Lower lobe of right lung (tissue), 2 donors: ENCODE data around the gene FAM240A. TPM values are rescaled to one million over a fixed set of nuclear protein-coding genes. Genes with fewer than 3 reads are reported as not detected.

ENCODE experiments used
- ATAC-seq, 2 donors: fragments of 200-7000 bp; cut with Tn5 transposase; one replicate each; pipeline ENCODE4 v1.9.1; 2020 to 2022; ENCODE audit warnings: mild to moderate bottlenecking in 2 of 2, moderate library complexity in 2 of 2
- DNase-seq: peaks from one replicate; pipeline ENCODE4 v3.0.0-alpha.2; 2020
- H3K27ac ChIP-seq: fragments of 200-600 bp; one replicate; pipeline ENCODE4 v1.8.0; 2022
- H3K27me3 ChIP-seq: fragments of 200-600 bp; one replicate; pipeline ENCODE4 v1.8.0; 2022; ENCODE audit warnings: low read depth
- H3K36me3 ChIP-seq: fragments of 200-600 bp; one replicate; pipeline ENCODE4 v1.8.0; 2022; ENCODE audit warnings: mild to moderate bottlenecking
- H3K4me1 ChIP-seq: fragments of 200-600 bp; one replicate; pipeline ENCODE4 v1.8.0; 2022
- H3K4me3 ChIP-seq: fragments of 200-600 bp; one replicate; pipeline ENCODE4 v1.8.0; 2022; ENCODE audit warnings: mild to moderate bottlenecking
- H3K9me3 ChIP-seq: fragments of 200-600 bp; one replicate; pipeline ENCODE4 v1.8.0; 2022
- intact Hi-C: fragments of 100-400 bp; cut with DNase I; formaldehyde crosslinking; loops from one replicate; pipeline ENCODE4 v1.11.0; 2022
- total RNA-seq: library from RNA; stranded (reverse); fragmentation: NEBNext Ultra II Directional; extraction: Animal tissue kit (Norgen Biotek cat#: 25700); gene quantifications from one replicate; pipeline ENCODE4 v1.2.1, GENCODE V29; 2021
- TF ChIP-seq, protein P1 (sequence below): fragments of 200-600 bp; IDR thresholded peaks from one replicate; pipeline ENCODE4 v1.8.0; 2022; ENCODE audit warnings: antibody characterized with exemption, mild to moderate bottlenecking
- donor health status: DM: no; HTN: yes; CAD: no; lungs with severe emphysema.

The FAM240A gene
- total RNA-seq, 1 donor from 2014 or later: not detected

- TF ChIP-seq, protein P1, sequence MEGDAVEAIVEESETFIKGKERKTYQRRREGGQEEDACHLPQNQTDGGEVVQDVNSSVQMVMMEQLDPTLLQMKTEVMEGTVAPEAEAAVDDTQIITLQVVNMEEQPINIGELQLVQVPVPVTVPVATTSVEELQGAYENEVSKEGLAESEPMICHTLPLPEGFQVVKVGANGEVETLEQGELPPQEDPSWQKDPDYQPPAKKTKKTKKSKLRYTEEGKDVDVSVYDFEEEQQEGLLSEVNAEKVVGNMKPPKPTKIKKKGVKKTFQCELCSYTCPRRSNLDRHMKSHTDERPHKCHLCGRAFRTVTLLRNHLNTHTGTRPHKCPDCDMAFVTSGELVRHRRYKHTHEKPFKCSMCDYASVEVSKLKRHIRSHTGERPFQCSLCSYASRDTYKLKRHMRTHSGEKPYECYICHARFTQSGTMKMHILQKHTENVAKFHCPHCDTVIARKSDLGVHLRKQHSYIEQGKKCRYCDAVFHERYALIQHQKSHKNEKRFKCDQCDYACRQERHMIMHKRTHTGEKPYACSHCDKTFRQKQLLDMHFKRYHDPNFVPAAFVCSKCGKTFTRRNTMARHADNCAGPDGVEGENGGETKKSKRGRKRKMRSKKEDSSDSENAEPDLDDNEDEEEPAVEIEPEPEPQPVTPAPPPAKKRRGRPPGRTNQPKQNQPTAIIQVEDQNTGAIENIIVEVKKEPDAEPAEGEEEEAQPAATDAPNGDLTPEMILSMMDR: peak; percentile 97
- no peaks in the 10 kb centered on the region for H3K27me3 ChIP-seq
- H3K4me3 ChIP-seq: peak overlapping the region; percentile 40
- ATAC-seq (peak; percentile 95 to 96), DNase-seq (peak; percentile 87)
- H3K27ac ChIP-seq: peak overlapping the region; percentile 74
- H3K36me3 ChIP-seq: no peaks in the 10 kb centered on the region
- intact Hi-C loops: no loop called here
- no peaks in the 10 kb centered on the region for H3K9me3 ChIP-seq
- H3K4me1 ChIP-seq: peaks cover 16% of the 10 kb centered on the region
Observed at GRCh38 chr3:46629551-46630517, 17.5 kb downstream of the FAM240A start.

- no peak overlapping the region for H3K27ac ChIP-seq
- H3K9me3 ChIP-seq: no peaks in the 10 kb centered on the region
- peaks cover 16% of the 10 kb centered on the region for H3K4me1 ChIP-seq
- intact Hi-C loops: no loop called here
- no peak overlapping the region for H3K4me3 ChIP-seq
- H3K36me3 ChIP-seq: no peaks in the 10 kb centered on the region
- DNase-seq: no peak
- peak in 1 of 2 donors; percentile 32 for ATAC-seq
- no peaks in the 10 kb centered on the region for H3K27me3 ChIP-seq
- TF ChIP-seq, protein P1: no peak
Observed at GRCh38 chr3:46632792-46633191, 20.5 kb downstream of the FAM240A start.

GRCh38 chr3:46634856-46635255, 22.5 kb downstream of the FAM240A start:
- Histone ChIP-seq H3K27me3 (no peaks in the 10 kb centered on the region), H3K4me3 (no peak overlapping the region), H3K27ac (no peak overlapping the region), H3K36me3 (no peaks in the 10 kb centered on the region), H3K9me3 (no peaks in the 10 kb centered on the region), H3K4me1 (peaks cover 8% of the 10 kb centered on the region)
- intact Hi-C loops: no loop called here
- TF ChIP-seq, protein P1: no peak
- ATAC-seq (no peak), DNase-seq (no peak)

GRCh38 chr3:46639221-46639620, 26.9 kb downstream of the FAM240A start:
- intact Hi-C loops: no loop called here
- H3K27me3 ChIP-seq: no peaks in the 10 kb centered on the region
- no peak for DNase-seq

GRCh38 chr3:46640927-46641326, 28.6 kb downstream of the FAM240A start:
- Histone ChIP-seq H3K9me3 (no peaks in the 10 kb centered on the region), H3K36me3 (no peaks in the 10 kb centered on the region), H3K4me1 (no peaks in the 10 kb centered on the region), H3K4me3 (no peak overlapping the region), H3K27ac (no peak overlapping the region), H3K27me3 (no peaks in the 10 kb centered on the region)
- ATAC-seq (no peak), DNase-seq (no peak)
- TF ChIP-seq, protein P1: no peak
- intact Hi-C loops: no loop called here

More at GRCh38 chr3:46639221-46639620, 26.9 kb downstream of the FAM240A start:
- H3K4me3 ChIP-seq: no peak overlapping the region
- no peak for ATAC-seq
- H3K4me1 ChIP-seq: no peaks in the 10 kb centered on the region
- no peaks in the 10 kb centered on the region for H3K9me3 ChIP-seq
- H3K27ac ChIP-seq: no peak overlapping the region
- no peaks in the 10 kb centered on the region for H3K36me3 ChIP-seq
- TF ChIP-seq, protein P1: no peak
